SU-DHL-6 (cell line): ENCODE results near the gene PLAA.
A peak's percentile ranks its signal among the peaks of the same experiment; 100 is the strongest.

ENCODE experiments used
- H2AFZ ChIP-seq: fragments of 200-600 bp; sonication (generic); 2 replicates; pipeline ENCODE4 v1.6.1; 2014; ENCODE audit warnings: low read depth, mild to moderate bottlenecking, moderate library complexity, mixed read lengths, antibody characterized with exemption, low read length; ENCODE audit not compliant: severe bottlenecking
- H3F3A ChIP-seq: fragments of 200-600 bp; shearing (Covaris generic); 2 replicates; pipeline ENCODE4 v1.6.0; 2016; ENCODE audit warnings: antibody characterized with exemption, mild to moderate bottlenecking; ENCODE audit not compliant: insufficient read depth
- H3K27ac ChIP-seq: fragments of 200-600 bp; sonication (generic); 2 replicates; pipeline ENCODE4 v1.5.1; 2016; ENCODE audit warnings: low read depth, mild to moderate bottlenecking, low read length, moderate library complexity, mixed read lengths
- H3K27me3 ChIP-seq: fragments of 200-600 bp; sonication (generic), shearing (Covaris generic); 2 replicates; pipeline ENCODE4 v1.6.0; 2014; ENCODE audit warnings: mild to moderate bottlenecking, low read length
- H3K36me3 ChIP-seq: fragments of 200-600 bp; sonication (generic); 2 replicates; pipeline ENCODE4 v1.6.1; 2014; ENCODE audit warnings: mild to moderate bottlenecking, low read length, mixed read lengths
- H3K4me2 ChIP-seq: fragments of 300-600, 200-600 bp; shearing (Covaris generic), sonication (generic); 2 replicates; pipeline ENCODE4 v1.6.0; 2014; ENCODE audit warnings: low read length, low read depth, mild to moderate bottlenecking; ENCODE audit not compliant: poor library complexity, severe bottlenecking
- H3K4me3 ChIP-seq: fragments of 200-600 bp; sonication (generic); 2 replicates; pipeline ENCODE4 v1.5.1; 2014; ENCODE audit warnings: antibody characterized with exemption, low read length, mild to moderate bottlenecking, mixed read lengths; ENCODE audit not compliant: insufficient read depth, poor library complexity, severe bottlenecking
- H3K79me2 ChIP-seq: fragments of 200-600 bp; sonication (generic); 2 replicates; pipeline ENCODE4 v1.6.1; 2014; ENCODE audit warnings: mild to moderate bottlenecking, low read length, moderate library complexity; ENCODE audit not compliant: insufficient read depth
- H3K9ac ChIP-seq: fragments of 200-600 bp; sonication (generic); 2 replicates; pipeline ENCODE4 v1.7.0; 2014; ENCODE audit warnings: mild to moderate bottlenecking, low read length
- H3K9me2 ChIP-seq: fragments of 200-600 bp; sonication (generic); replicated peaks from 2 replicates; pipeline ENCODE4 v1.6.1; 2014; ENCODE audit warnings: low read length; ENCODE audit not compliant: insufficient read depth
- H3K9me3 ChIP-seq: fragments of 200-600 bp; sonication (generic); 2 replicates; pipeline ENCODE4 v1.6.1; 2014; ENCODE audit warnings: low read length, mixed read lengths; ENCODE audit not compliant: insufficient read depth
- H4K20me1 ChIP-seq: fragments of 200-600 bp; sonication (generic); 2 replicates; pipeline ENCODE4 v1.6.1; 2014; ENCODE audit warnings: low read depth, mild to moderate bottlenecking, antibody characterized with exemption, low read length, moderate library complexity, mixed read lengths
- EZH2phosphoT487 ChIP-seq: fragments of 200-600 bp; sonication (generic), shearing (Covaris generic); conservative IDR thresholded peaks from 2 replicates; pipeline ENCODE4 v1.6.1; 2018; ENCODE audit warnings: mild to moderate bottlenecking, antibody characterized with exemption, low read length, moderate library complexity, mixed read lengths
- TF ChIP-seq, protein P1 (sequence below): fragments of 200-600 bp; sonication (generic); IDR thresholded peaks from one replicate; pipeline ENCODE4 v1.5.1; 2017; ENCODE audit warnings: antibody characterized with exemption, mild to moderate bottlenecking, low read length, moderate library complexity; ENCODE audit not compliant: insufficient read depth, poor library complexity, severe bottlenecking

Gene PLAA

DNA sequence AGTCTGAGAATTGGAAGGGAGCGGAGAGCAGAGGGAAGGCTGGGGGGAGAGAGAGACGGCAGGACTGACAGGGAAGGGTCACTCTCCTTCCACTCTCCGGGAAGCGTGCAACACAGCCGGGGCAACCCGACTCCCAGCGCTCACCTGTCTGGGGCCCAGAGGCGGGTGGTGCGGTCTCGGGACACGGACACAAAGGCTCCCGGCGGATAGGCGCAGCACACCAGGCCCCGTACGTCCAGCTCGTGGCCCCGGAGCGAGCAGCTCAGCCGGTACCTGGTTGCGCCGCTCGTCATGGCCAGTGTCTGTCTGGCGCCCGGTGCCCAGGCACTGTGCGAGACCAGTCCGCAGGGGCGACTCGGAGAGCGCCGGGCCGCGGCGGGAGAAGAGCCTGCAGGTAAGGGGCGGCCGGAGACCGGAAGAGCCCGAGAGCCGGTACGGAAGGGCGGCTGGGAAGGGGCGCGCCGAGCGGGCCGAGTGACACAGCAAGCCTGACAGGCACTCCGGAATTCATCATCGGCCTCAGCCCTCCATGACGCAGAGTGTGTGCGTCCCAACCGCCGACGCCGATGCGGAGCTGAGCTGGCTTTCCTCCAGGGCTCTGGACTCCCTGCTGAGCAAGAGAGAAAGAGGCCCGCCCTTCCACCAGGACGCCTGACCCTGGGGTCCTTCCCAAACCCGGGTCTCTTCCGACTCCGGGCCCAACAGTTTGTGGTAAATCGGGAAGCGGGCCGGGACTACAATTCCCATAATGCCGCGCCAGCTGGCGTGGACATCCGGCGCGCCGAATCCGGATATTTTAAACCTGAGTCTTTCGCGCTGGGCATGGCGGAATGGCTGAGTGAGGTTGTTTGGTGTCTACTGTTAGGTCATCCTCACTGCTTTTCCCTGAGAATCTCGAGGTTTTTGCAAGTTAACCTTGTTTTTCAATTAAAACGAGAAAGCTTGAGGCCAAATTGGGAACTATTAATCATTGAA is at the start of gene PLAA:
Gene PLAA, minus strand, starts transcription at position 490 of the 975 bp plus-strand sequence. Its CDS starts 197 bp downstream, at position 293.
- Histone ChIP-seq H3K9me2 (no peaks in the 10 kb centered on the region), H3K79me2 (peaks cover 49% of the 10 kb centered on the region), H3F3A (no peaks in the 10 kb centered on the region), H3K27me3 (no peaks in the 10 kb centered on the region), H3K4me3 (peak within 1 kb of the TSS; percentile 99), H3K27ac (peak within 1 kb of the TSS; percentile 75), H3K36me3 (no peaks in the 10 kb centered on the region), H3K9me3 (no peaks in the 10 kb centered on the region), H4K20me1 (peaks cover 2% of the 10 kb centered on the region; the same call in 1 of the 2 replicates), H3K4me2 (peak within 1 kb of the TSS; percentile 70), H2AFZ (peak within 1 kb of the TSS; percentile 88), H3K9ac (peak within 1 kb of the TSS; percentile 96)
- TF ChIP-seq, protein P1, sequence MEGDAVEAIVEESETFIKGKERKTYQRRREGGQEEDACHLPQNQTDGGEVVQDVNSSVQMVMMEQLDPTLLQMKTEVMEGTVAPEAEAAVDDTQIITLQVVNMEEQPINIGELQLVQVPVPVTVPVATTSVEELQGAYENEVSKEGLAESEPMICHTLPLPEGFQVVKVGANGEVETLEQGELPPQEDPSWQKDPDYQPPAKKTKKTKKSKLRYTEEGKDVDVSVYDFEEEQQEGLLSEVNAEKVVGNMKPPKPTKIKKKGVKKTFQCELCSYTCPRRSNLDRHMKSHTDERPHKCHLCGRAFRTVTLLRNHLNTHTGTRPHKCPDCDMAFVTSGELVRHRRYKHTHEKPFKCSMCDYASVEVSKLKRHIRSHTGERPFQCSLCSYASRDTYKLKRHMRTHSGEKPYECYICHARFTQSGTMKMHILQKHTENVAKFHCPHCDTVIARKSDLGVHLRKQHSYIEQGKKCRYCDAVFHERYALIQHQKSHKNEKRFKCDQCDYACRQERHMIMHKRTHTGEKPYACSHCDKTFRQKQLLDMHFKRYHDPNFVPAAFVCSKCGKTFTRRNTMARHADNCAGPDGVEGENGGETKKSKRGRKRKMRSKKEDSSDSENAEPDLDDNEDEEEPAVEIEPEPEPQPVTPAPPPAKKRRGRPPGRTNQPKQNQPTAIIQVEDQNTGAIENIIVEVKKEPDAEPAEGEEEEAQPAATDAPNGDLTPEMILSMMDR, result no peak
- no peak for TF ChIP-seq EZH2phosphoT487

- Histone ChIP-seq H3K79me2 (no peaks in the 10 kb centered on the region), H3F3A (no peaks in the 10 kb centered on the region), H4K20me1 (no peaks in the 10 kb centered on the region), H3K27me3 (no peaks in the 10 kb centered on the region), H3K9ac (no peak overlapping the region), H3K27ac (no peak overlapping the region), H3K9me2 (no peaks in the 10 kb centered on the region), H3K36me3 (no peaks in the 10 kb centered on the region), H3K4me2 (no peak overlapping the region), H3K9me3 (no peaks in the 10 kb centered on the region), H2AFZ (no peak overlapping the region), H3K4me3 (no peak overlapping the region)
- TF ChIP-seq EZH2phosphoT487, result no peak
- TF ChIP-seq, protein P1, result no peak
These were observed 48.8 kb upstream of the PLAA start for GRCh38 chr9:26995810-26996209.

DNA sequence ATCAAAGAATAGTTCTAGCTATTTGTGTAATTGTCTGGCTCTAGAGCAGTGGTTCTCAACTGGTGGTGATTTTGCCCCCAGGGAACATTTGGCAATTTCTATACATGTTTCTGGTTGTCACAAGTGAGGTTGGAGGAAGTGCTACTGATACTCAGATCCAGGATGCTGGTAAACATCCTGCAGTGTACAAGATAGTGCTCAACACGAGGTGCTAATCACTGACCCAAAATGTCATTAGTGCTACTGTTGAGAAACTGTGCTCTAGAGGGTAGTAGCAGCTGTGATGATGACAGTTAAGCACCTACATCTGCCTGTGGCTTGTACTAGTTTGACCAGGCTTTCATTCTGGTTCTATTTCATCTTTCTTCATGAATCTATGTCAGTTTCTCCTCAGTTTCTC is 36.3 kb upstream of the PLAA start:
- TF ChIP-seq EZH2phosphoT487, result no peak
- TF ChIP-seq, protein P1, result no peak
- Histone ChIP-seq H2AFZ (no peak overlapping the region), H3K9me3 (no peaks in the 10 kb centered on the region), H3K9ac (no peak overlapping the region), H3K27ac (no peak overlapping the region), H4K20me1 (no peaks in the 10 kb centered on the region), H3K36me3 (no peaks in the 10 kb centered on the region), H3K79me2 (no peaks in the 10 kb centered on the region), H3K27me3 (no peaks in the 10 kb centered on the region), H3K4me3 (no peak overlapping the region), H3F3A (no peaks in the 10 kb centered on the region), H3K4me2 (no peak overlapping the region), H3K9me2 (no peaks in the 10 kb centered on the region)
